Activated CD4-positive, alpha-beta T cell treated with anti-CD3 and anti-CD28 coated beads for 24 hours (primary cell): Measurements from ENCODE around the gene ABCA3.

Source experiments
- DNase-seq, 2 donors: peaks; one replicate each; pipeline ENCODE4 v3.0.0-alpha.2; 2020; ENCODE audit warnings: low read depth in 2 of 2

ABCA3 gene

GRCh38 chr16:2235234-2235651 lies 105.3 kb downstream of the ABCA3 start:
- DNase-seq = no peak

- no peak for DNase-seq
Measured at GRCh38 chr16:2234813-2235170, 105.7 kb downstream of the ABCA3 start.

GRCh38 chr16:2233872-2234812 lies 106.4 kb downstream of the ABCA3 start:
- DNase-seq = no peak

GRCh38 chr16:2233046-2233775 lies 107.3 kb downstream of the ABCA3 start:
- no peak for DNase-seq

GRCh38 chr16:2232094-2232990 lies 108.2 kb downstream of the ABCA3 start:
- no peak for DNase-seq

DNA sequence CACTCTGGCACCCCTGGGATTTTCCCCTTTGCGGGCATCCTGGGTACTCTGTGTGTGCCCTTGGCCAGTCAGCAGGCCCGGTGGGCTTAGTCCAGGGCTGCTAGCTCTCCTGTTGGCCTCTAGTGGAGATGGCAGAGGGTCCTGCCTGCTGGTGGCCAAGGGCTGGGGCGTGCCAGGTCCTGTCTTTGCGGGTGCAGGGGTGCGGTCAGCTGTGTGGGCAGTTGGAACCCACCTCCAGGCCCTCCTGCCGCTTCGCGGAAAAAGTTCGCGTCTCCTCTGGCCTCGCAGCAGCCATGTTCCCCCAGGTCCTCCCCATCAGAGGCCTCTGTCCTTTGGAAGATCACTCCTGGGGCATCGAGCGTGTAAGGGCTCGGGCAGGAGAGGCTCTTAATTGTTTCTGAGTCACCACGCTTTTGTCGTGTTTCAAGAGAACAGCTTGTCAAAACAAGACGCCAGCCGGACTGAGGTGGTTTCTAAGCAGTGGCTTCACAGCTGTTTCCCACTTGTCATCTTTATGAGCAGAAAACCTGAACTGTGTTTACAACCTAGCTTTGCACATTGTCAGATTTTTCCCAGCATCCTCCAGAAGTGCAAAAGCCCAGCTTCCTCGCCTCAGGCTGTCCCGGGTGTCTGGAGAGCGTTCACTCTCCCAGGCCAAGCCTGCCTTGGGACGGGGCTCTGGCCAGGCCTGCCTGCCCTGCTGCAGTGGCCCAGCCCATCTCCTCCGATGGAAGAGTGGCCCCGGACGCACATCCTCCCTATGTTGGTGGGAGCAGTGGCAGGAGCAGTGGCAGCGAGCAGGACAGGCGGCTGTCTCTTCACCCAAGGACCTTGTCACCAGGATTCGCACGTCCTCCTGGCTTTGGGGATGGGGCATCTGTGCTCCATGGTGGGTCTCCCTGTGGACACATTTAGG lies 109.3 kb downstream of the ABCA3 start:
- DNase-seq = no peak

- no peak for DNase-seq
Measured at GRCh38 chr16:2230376-2230775, 110.2 kb downstream of the ABCA3 start.

GRCh38 chr16:2229632-2230250 lies 110.8 kb downstream of the ABCA3 start:
- no peak for DNase-seq

GRCh38 chr16:2229091-2229490 lies 111.4 kb downstream of the ABCA3 start:
- no peak for DNase-seq

GRCh38 chr16:2228161-2228824 lies 112.2 kb downstream of the ABCA3 start:
- DNase-seq = no peak

GRCh38 chr16:2226918-2227317 lies 113.6 kb downstream of the ABCA3 start:
- DNase-seq = no peak

DNA sequence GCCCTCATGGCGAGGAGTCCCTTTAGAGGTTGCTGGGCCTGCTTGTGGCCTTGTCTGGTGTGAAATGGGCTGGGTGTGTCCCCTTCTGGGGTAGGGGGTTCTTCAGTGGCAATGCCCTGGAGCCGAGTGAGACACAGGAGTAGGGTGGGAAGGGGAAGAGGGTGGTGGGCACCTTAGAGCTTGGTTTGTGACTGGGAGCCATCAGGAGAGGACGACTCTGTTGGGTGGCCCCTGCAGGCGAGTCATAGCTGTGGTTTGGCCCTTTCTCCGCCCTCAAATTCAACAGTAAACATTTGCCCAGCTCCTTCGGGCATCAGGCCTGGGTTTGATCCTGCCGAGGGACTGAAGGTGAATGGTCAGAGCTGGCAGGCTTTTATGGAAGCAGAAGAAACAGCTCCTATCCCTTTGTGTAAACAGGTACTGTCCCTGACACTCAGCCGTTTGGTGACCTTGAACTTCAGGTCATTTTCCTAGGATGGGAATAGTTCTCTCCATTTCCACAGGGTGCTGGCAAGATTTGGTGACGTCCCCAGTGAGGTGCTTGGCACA lies 114.2 kb downstream of the ABCA3 start:
- no peak for DNase-seq
